GM13976 (cell line): ENCODE measurements around the gene GPR153.

Experiments used
- DNase-seq: peaks from one replicate; pipeline ENCODE4 v3.0.0; 2012; ENCODE audit warnings: low spot score
- CTCF ChIP-seq: IDR thresholded peaks from 2 replicates; pipeline ENCODE4 v1.5.1; 2012; ENCODE audit warnings: borderline replicate concordance, mild to moderate bottlenecking; ENCODE audit not compliant: insufficient read depth; ENCODE audit errors: extremely low read depth, missing control alignments, control extremely low read depth
- in situ Hi-C: fragments of 300-500 bp; cut with MboI; formaldehyde crosslinking; loops from one replicate; pipeline ENCODE4 v1.12.0; 2022; ENCODE audit warnings: low sequenced_read_pairs, mixed read lengths, inconsistent platforms; ENCODE audit not compliant: unreplicated experiment

GPR153 gene

GRCh38 chr1:6265151-6265550 lies 4.3 kb upstream of the GPR153 start:
- in situ Hi-C loops = no loop called here
- DNase-seq = no peak
- no peak for TF ChIP-seq CTCF

- in situ Hi-C loops = no loop called here
- TF ChIP-seq CTCF = no peak
- DNase-seq = no peak
These were observed 2.8 kb upstream of the GPR153 start for GRCh38 chr1:6263716-6264115.

- in situ Hi-C loops = no loop called here
- no peak for DNase-seq
- no peak for TF ChIP-seq CTCF
These were observed 1.9 kb upstream of the GPR153 start for GRCh38 chr1:6262555-6263420.

GRCh38 chr1:6261615-6261995 lies 707 bp upstream of the GPR153 start:
- no peak for TF ChIP-seq CTCF
- DNase-seq = no peak
- in situ Hi-C loops = no loop called here

- in situ Hi-C loops = no loop called here
- no peak for TF ChIP-seq CTCF
- DNase-seq = peak; percentile 75
These were observed 414 bp downstream of the GPR153 start for GRCh38 chr1:6260433-6260934.

GRCh38 chr1:6259491-6260362 lies 1.2 kb downstream of the GPR153 start:
- no peak for TF ChIP-seq CTCF
- in situ Hi-C loops = loop anchor here (10.0 kb wide), 1 partner anchor 145 kb away; no protein-coding TSS in a partner anchor
- peak; percentile 94 for DNase-seq
